GM23338 (cell line): Measurements from ENCODE around the gene SYT2. TPM values are rescaled to one million over a fixed set of nuclear protein-coding genes. Genes with fewer than 3 reads are reported as not detected.

Experiments
- ATAC-seq: fragments of 200-7000 bp; cut with Tn5 transposase; 3 replicates; pipeline ENCODE4 v1.9.1; 2020
- DNase-seq: peaks from one replicate; pipeline ENCODE4 v3.0.0-alpha.2; 2015; ENCODE audit warnings: low spot score
- H2AFZ ChIP-seq: fragments of 200-600 bp; sonication (generic); 2 replicates; pipeline ENCODE4 v1.8.0; 2016; ENCODE audit warnings: antibody characterized with exemption, mild to moderate bottlenecking, moderate library complexity
- H3F3A ChIP-seq: fragments of 200-600 bp; sonication (generic); replicated peaks from 2 replicates; pipeline ENCODE4 v1.8.0; 2017; ENCODE audit warnings: antibody characterized with exemption, mixed run types, low read depth
- H3K27ac ChIP-seq: fragments of 200-600 bp; sonication (generic); 2 replicates; pipeline ENCODE4 v1.6.1; 2016; ENCODE audit warnings: low read depth
- H3K27me3 ChIP-seq: fragments of 200-600 bp; sonication (generic); 2 replicates; pipeline ENCODE4 v1.8.0; 2016; ENCODE audit warnings: mild to moderate bottlenecking, mixed run types, moderate library complexity; ENCODE audit not compliant: insufficient read depth
- H3K36me3 ChIP-seq: fragments of 200-600 bp; sonication (generic); 2 replicates; pipeline ENCODE4 v1.8.0; 2016; ENCODE audit warnings: mild to moderate bottlenecking; ENCODE audit not compliant: insufficient read depth
- H3K4me1 ChIP-seq: fragments of 200-600 bp; sonication (generic); 2 replicates; pipeline ENCODE4 v1.8.0; 2016; ENCODE audit warnings: mild to moderate bottlenecking, moderate library complexity; ENCODE audit not compliant: insufficient read depth
- H3K4me2 ChIP-seq: fragments of 200-600 bp; sonication (generic); 2 replicates; pipeline ENCODE4 v1.7.1; 2017; ENCODE audit warnings: mixed run types
- H3K4me3 ChIP-seq: fragments of 200-600 bp; sonication (generic); 2 replicates; pipeline ENCODE4 v1.6.1; 2016; ENCODE audit warnings: mixed run types
- H3K79me2 ChIP-seq: fragments of 200-600 bp; sonication (generic); replicated peaks from 2 replicates; pipeline ENCODE4 v1.8.0; 2017; ENCODE audit warnings: mild to moderate bottlenecking; ENCODE audit not compliant: insufficient read depth
- H3K9me2 ChIP-seq: fragments of 200-600 bp; sonication (generic); 2 replicates; pipeline ENCODE4 v1.8.0; 2017; ENCODE audit not compliant: insufficient read depth
- H4K20me1 ChIP-seq: fragments of 200-600 bp; sonication (generic); replicated peaks from 2 replicates; pipeline ENCODE4 v1.8.0; 2017; ENCODE audit warnings: mild to moderate bottlenecking; ENCODE audit not compliant: insufficient read depth
- H3K27ac Mint-ChIP-seq: 2 replicates; pipeline ENCODE4 v1.8.0; 2020; ENCODE audit warnings: inconsistent platforms, mild to moderate bottlenecking, moderate library complexity, mixed read lengths
- H3K27me3 Mint-ChIP-seq: 3 replicates; pipeline ENCODE4 v1.8.0; 2022; ENCODE audit warnings: low read depth, mild to moderate bottlenecking, moderate library complexity, mixed read lengths, inconsistent platforms; ENCODE audit not compliant: insufficient read depth, poor library complexity
- H3K36me3 Mint-ChIP-seq: 3 replicates; pipeline ENCODE4 v1.8.0; 2021; ENCODE audit warnings: low read depth, mild to moderate bottlenecking, inconsistent platforms, moderate library complexity, mixed read lengths
- H3K4me1 Mint-ChIP-seq: 3 replicates; pipeline ENCODE4 v1.8.0; 2020; ENCODE audit warnings: mild to moderate bottlenecking, inconsistent platforms, mixed read lengths
- H3K4me3 Mint-ChIP-seq: 3 replicates; pipeline ENCODE4 v1.8.0; 2021; ENCODE audit warnings: moderate library complexity, mild to moderate bottlenecking, inconsistent platforms, mixed read lengths
- H3K9me3 Mint-ChIP-seq: 3 replicates; pipeline ENCODE4 v1.8.0; 2020; ENCODE audit warnings: moderate library complexity, mild to moderate bottlenecking, inconsistent platforms, mixed read lengths
- CREB1 ChIP-seq: fragments of 250-450 bp; sonication (Bioruptor Pico); IDR thresholded peaks from 2 replicates; pipeline ENCODE4 v1.5.0; 2020; ENCODE audit warnings: low read depth, mild to moderate bottlenecking, moderate library complexity
- CTCF ChIP-seq, 2 experiments: fragments of 200-600 bp in 1 of 2; sonication (generic) in 1 of 2; conservative IDR thresholded peaks; 2 replicates each; pipeline versions ENCODE4 v1.5.1 to v1.6.1; 2016 to 2017; ENCODE audit warnings: antibody characterized with exemption in 2 of 2, low read depth in 2 of 2, mild to moderate bottlenecking in 2 of 2, moderate library complexity in 1 of 2
- ETS1 ChIP-seq: IDR thresholded peaks from 2 replicates; pipeline ENCODE4 v1.6.1; 2016; ENCODE audit warnings: antibody characterized with exemption
- EZH2 ChIP-seq: fragments of 200-600 bp; sonication (generic); IDR thresholded peaks from one replicate; pipeline ENCODE4 v1.8.0; 2017; ENCODE audit warnings: antibody characterized with exemption, mild to moderate bottlenecking, low read depth; ENCODE audit not compliant: unreplicated experiment
- EZH2phosphoT487 ChIP-seq: fragments of 200-600 bp; sonication (generic); IDR thresholded peaks from one replicate; pipeline ENCODE4 v1.8.1; 2018; ENCODE audit warnings: antibody characterized with exemption; ENCODE audit not compliant: unreplicated experiment
- JUNB ChIP-seq: IDR thresholded peaks from one replicate; pipeline ENCODE4 v1.6.1; 2016; ENCODE audit warnings: antibody characterized with exemption; ENCODE audit not compliant: unreplicated experiment
- NANOG ChIP-seq: IDR thresholded peaks from 2 replicates; pipeline ENCODE4 v1.6.1; 2016; ENCODE audit warnings: antibody characterized with exemption, borderline replicate concordance
- POLR2AphosphoS5 ChIP-seq: IDR thresholded peaks from 2 replicates; pipeline ENCODE4 v1.6.1; 2016; ENCODE audit warnings: antibody characterized with exemption, low read depth
- REST ChIP-seq: IDR thresholded peaks from one replicate; pipeline ENCODE4 v1.6.1; 2018; ENCODE audit warnings: antibody characterized with exemption; ENCODE audit not compliant: unreplicated experiment
- STAT1 ChIP-seq: IDR thresholded peaks from one replicate; pipeline ENCODE4 v1.6.1; 2016; ENCODE audit warnings: antibody characterized with exemption; ENCODE audit not compliant: unreplicated experiment
- ZNF331 ChIP-seq: fragments of 250-450 bp; sonication (Bioruptor Pico); IDR thresholded peaks from 2 replicates; pipeline ENCODE4 v1.5.0; 2020; ENCODE audit warnings: low read depth, mild to moderate bottlenecking, moderate library complexity
- polyA plus RNA-seq: library from polyadenylated mRNA; unstranded; fragments of >200 nt; fragmentation: Nextera tagmentation; extraction: Ambion mirVana; gene quantifications from 2 replicates; pipeline ENCODE4 v1.2.1, GENCODE V29; 2016
- total RNA-seq: library from RNA; depleted of rRNA; stranded (reverse); fragments of >200 nt; shearing (Covaris generic); gene quantifications from 2 replicates; pipeline ENCODE4 v1.2.3, GENCODE V29; 2014
- TF ChIP-seq, protein P1 (sequence below): fragments of 250-450 bp; sonication (Bioruptor Pico); IDR thresholded peaks from 2 replicates; pipeline ENCODE4 v1.5.0; 2020; ENCODE audit warnings: mild to moderate bottlenecking, moderate library complexity

The SYT2 gene
- total and polyA plus RNA-seq, 2 experiments from 2014 or later: 2.4 to 12.5 TPM

GRCh38 chr1:202679406-202680177, 30.7 kb downstream of the SYT2 start:
- no peaks in the 10 kb centered on the region for H3K9me2 ChIP-seq
- H3K4me2 ChIP-seq: no peak overlapping the region
- H3K4me1 Mint-ChIP-seq: peaks cover 27% of the 10 kb centered on the region
- no peak overlapping the region for H3K27ac Mint-ChIP-seq
- no peaks in the 10 kb centered on the region for H3K79me2 ChIP-seq
- H2AFZ ChIP-seq: no peak overlapping the region
- ATAC-seq (no peak), DNase-seq (no peak)
- H3K4me3 ChIP-seq: no peak overlapping the region
- H4K20me1 ChIP-seq: peaks cover 4% of the 10 kb centered on the region; the same call in 1 of the 2 replicates
- no peaks in the 10 kb centered on the region for H3F3A ChIP-seq
- peaks cover 6% of the 10 kb centered on the region for H3K27me3 Mint-ChIP-seq
- TF ChIP-seq ZNF331: no peak
- no peak for TF ChIP-seq REST
- TF ChIP-seq NANOG: no peak
- TF ChIP-seq, protein P1, sequence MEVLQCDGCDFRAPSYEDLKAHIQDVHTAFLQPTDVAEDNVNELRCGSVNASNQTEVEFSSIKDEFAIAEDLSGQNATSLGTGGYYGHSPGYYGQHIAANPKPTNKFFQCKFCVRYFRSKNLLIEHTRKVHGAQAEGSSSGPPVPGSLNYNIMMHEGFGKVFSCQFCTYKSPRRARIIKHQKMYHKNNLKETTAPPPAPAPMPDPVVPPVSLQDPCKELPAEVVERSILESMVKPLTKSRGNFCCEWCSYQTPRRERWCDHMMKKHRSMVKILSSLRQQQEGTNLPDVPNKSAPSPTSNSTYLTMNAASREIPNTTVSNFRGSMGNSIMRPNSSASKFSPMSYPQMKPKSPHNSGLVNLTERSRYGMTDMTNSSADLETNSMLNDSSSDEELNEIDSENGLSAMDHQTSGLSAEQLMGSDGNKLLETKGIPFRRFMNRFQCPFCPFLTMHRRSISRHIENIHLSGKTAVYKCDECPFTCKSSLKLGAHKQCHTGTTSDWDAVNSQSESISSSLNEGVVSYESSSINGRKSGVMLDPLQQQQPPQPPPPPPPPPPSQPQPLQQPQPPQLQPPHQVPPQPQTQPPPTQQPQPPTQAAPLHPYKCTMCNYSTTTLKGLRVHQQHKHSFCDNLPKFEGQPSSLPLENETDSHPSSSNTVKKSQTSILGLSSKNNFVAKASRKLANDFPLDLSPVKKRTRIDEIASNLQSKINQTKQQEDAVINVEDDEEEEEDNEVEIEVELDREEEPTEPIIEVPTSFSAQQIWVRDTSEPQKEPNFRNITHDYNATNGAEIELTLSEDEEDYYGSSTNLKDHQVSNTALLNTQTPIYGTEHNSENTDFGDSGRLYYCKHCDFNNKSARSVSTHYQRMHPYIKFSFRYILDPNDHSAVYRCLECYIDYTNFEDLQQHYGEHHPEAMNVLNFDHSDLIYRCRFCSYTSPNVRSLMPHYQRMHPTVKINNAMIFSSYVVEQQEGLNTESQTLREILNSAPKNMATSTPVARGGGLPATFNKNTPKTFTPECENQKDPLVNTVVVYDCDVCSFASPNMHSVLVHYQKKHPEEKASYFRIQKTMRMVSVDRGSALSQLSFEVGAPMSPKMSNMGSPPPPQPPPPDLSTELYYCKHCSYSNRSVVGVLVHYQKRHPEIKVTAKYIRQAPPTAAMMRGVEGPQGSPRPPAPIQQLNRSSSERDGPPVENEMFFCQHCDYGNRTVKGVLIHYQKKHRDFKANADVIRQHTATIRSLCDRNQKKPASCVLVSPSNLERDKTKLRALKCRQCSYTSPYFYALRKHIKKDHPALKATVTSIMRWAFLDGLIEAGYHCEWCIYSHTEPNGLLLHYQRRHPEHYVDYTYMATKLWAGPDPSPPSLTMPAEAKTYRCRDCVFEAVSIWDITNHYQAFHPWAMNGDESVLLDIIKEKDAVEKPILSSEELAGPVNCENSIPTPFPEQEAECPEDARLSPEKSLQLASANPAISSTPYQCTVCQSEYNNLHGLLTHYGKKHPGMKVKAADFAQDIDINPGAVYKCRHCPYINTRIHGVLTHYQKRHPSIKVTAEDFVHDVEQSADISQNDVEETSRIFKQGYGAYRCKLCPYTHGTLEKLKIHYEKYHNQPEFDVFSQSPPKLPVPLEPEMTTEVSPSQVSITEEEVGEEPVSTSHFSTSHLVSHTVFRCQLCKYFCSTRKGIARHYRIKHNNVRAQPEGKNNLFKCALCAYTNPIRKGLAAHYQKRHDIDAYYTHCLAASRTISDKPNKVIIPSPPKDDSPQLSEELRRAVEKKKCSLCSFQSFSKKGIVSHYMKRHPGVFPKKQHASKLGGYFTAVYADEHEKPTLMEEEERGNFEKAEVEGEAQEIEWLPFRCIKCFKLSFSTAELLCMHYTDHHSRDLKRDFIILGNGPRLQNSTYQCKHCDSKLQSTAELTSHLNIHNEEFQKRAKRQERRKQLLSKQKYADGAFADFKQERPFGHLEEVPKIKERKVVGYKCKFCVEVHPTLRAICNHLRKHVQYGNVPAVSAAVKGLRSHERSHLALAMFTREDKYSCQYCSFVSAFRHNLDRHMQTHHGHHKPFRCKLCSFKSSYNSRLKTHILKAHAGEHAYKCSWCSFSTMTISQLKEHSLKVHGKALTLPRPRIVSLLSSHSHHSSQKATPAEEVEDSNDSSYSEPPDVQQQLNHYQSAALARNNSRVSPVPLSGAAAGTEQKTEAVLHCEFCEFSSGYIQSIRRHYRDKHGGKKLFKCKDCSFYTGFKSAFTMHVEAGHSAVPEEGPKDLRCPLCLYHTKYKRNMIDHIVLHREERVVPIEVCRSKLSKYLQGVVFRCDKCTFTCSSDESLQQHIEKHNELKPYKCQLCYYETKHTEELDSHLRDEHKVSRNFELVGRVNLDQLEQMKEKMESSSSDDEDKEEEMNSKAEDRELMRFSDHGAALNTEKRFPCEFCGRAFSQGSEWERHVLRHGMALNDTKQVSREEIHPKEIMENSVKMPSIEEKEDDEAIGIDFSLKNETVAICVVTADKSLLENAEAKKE (CRISPR knock-in tag): no peak
- no peak for TF ChIP-seq POLR2AphosphoS5
- no peak for TF ChIP-seq JUNB
- TF ChIP-seq EZH2phosphoT487: no peak
- TF ChIP-seq STAT1: no peak
- TF ChIP-seq ETS1: no peak
- no peak for TF ChIP-seq CTCF (conservative IDR thresholded peaks at IDR 0.05; ENCODE audit: low read depth in 2 of 2)
- TF ChIP-seq EZH2: no peak
- TF ChIP-seq CREB1: no peak
- H3K36me3 ChIP-seq: peaks cover 9% of the 10 kb centered on the region; the same call in 1 of the 2 replicates
- no peak overlapping the region for H3K4me3 Mint-ChIP-seq
- H3K36me3 Mint-ChIP-seq: peaks cover 16% of the 10 kb centered on the region
- no peaks in the 10 kb centered on the region for H3K27me3 ChIP-seq
- peaks cover 6% of the 10 kb centered on the region; the same call in 1 of the 3 replicates for H3K9me3 Mint-ChIP-seq
- H3K4me1 ChIP-seq: peaks cover 5% of the 10 kb centered on the region; the same call in 1 of the 2 replicates
- no peak overlapping the region for H3K27ac ChIP-seq
